Measurements from ENCODE around the gene EXTL2.
"Not testable (repeated sequence)": the region's sequence is repeated elsewhere in the genome, so short reads cannot be mapped to it uniquely, and the experiment has no call there.

The EXTL2 gene, protein sequence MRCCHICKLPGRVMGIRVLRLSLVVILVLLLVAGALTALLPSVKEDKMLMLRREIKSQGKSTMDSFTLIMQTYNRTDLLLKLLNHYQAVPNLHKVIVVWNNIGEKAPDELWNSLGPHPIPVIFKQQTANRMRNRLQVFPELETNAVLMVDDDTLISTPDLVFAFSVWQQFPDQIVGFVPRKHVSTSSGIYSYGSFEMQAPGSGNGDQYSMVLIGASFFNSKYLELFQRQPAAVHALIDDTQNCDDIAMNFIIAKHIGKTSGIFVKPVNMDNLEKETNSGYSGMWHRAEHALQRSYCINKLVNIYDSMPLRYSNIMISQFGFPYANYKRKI

DNA sequence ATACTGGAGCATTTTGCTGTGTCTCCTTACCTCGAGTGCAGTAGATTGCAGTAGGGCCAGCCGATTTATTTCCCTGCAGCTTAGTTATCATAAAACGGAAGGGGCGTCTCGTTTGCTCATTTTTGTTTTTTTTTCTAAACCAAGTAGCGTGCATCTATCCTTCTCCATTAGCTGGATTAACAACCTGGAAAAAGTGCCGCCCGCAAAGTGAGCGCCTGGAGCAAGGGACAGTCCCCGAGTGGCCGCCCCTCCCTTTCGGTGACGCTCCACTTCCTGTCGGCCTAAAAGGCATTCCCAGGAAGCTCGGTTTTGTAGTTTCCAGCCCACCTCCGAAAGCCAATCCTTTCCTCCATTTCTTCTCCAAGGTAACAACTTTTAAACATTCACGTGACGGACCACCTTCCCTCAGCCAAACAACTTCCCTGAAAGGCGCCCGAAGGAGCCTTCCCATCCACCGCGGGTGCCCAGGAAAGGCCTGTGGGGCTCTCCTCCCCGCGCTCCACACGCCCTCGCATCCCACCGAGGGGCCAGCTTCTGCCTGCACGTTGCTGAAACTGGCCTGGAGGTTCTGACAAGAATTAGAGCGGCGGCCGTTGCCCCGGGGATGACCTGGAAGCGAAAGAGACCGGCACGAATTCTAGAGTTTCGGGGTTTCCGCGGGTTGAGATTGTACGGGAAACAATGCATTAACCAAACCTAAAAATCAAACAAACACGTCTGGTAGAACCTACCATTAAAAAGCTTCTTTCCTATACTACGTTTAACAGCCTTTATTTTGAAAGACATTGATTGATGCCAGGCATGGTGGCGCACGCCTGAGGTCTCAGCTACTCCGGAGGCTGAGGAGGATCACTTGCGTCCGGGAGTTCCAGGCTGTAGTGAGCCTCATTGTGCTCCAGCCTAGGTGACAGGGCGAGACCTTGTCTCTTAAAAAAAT, at the start of gene EXTL2:
TSS of gene EXTL2 (minus strand) at position 240 of the 937 bp plus-strand sequence. CDS start 6,085 bp downstream, outside the sequence.
- Mint-ChIP-seq H3K4me1 (peaks cover 39% of the 10 kb centered on the region), H3K27me3 (no peaks in the 10 kb centered on the region), H3K4me3 (peak within 1 kb of the TSS; percentile 99), H3K9me3 (peaks cover 12 to 15% of the 10 kb centered on the region in 2 donors), H3K27ac (peak within 1 kb of the TSS; percentile 99 to 100)
- ATAC-seq (peak; percentile 33), DNase-seq (peak; percentile 71 to 72)

DNA sequence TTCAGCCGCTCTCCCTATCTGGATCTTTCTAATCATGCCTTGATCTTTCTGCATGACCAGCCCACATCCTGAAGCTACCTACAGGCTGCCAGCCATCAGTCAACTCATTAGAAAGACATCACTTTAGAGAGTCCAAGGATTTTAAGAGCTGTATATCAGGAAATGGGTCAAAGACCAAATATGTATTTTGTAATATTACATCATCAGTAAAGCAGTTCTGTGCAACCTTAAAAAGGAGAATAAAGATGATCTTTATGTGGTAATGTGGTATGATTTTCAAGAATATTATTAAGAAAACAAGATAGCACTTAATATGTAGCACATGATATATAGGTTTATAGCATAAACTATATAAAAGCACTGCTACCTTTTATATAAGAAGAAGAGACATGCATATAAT, 48.9 kb upstream of the EXTL2 start:
- ATAC-seq (no peak), DNase-seq (no peak)
- H3K4me3 Mint-ChIP-seq: no peak overlapping the region
- no peak overlapping the region for H3K27ac Mint-ChIP-seq
- H3K27me3 Mint-ChIP-seq: no peaks in the 10 kb centered on the region
- peaks cover 18 to 19% of the 10 kb centered on the region in 2 donors for H3K9me3 Mint-ChIP-seq
- H3K4me1 Mint-ChIP-seq: peaks cover 63% of the 10 kb centered on the region

DNA sequence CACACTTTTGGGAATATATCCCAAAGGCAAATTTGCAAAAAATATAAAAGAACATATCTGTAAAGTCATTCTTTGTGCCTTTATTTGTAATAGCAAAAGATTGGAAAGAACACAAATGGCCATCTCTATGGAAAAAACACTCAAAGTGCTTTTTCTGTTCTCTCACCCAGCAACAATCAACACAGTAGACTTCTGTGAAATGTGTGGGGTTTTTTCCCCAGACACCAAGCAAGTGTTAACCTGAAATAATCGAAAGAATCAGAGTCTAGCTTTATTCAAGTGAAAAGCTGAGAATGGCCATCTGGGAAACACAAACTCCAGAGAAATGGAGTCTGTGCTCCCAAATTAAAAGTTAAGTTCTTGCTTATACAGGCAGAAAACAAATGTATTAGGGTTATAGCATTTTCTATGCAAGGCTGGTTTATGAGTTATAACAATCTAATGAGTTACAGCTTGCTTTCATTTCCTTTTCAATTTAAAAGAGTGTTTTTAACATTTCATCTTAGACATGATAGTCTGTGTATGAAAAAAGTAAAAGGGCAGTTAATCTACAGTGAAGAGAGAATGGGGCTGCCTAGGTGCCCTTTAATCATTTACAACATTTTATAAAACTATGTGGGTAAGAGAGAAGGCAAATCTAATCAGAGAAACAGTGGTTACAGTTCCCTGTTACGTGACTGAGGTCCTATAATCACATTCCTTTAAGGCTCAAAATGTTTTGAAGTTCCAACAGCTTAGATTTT, 47.8 kb upstream of the EXTL2 start:
- ATAC-seq (no peak), DNase-seq (no peak)
- Mint-ChIP-seq H3K4me1 (peaks cover 57% of the 10 kb centered on the region), H3K4me3 (peak overlapping the region; percentile 60), H3K27me3 (no peaks in the 10 kb centered on the region), H3K27ac (peak overlapping the region in 1 of 2 donors; percentile 88), H3K9me3 (peaks cover 9 to 12% of the 10 kb centered on the region in 2 donors)

DNA sequence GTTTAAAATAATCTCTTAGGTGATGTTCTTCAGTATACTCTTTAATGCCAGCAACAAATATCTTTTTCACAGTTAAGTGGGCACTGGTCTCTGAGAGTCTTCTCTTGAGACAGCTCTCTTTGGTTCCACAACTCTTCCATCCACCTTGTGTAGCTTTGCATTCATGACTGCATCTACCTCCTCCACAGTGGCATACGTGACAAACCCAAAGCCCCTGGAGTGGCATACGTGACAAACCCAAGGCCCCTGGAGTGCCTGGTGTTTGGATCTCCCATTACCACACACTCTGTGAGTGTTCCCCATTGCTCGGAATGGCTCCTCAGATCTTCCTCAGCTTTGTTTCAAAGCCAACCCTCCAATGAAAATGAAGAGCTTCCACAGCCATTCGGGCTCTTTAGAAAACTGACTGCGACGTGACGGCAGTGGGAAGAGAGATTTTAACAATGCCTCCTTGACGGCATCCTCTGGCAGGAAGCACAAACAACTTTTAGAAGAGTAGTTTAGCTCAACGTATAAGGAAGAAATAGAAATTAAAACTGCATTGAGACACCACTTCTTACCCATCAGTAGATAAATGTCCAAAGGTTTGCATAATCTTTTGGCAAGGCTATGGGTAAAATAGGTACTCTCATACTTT, 47.1 kb upstream of the EXTL2 start:
- Mint-ChIP-seq H3K4me3 (peak overlapping the region; percentile 60), H3K9me3 (peaks cover 1 to 4% of the 10 kb centered on the region in 2 donors), H3K27ac (peak overlapping the region; percentile 86 to 98), H3K27me3 (no peaks in the 10 kb centered on the region), H3K4me1 (peaks cover 53% of the 10 kb centered on the region)
- ATAC-seq (peak; percentile 59), DNase-seq (peak in 1 of 2 donors; percentile 17)

DNA sequence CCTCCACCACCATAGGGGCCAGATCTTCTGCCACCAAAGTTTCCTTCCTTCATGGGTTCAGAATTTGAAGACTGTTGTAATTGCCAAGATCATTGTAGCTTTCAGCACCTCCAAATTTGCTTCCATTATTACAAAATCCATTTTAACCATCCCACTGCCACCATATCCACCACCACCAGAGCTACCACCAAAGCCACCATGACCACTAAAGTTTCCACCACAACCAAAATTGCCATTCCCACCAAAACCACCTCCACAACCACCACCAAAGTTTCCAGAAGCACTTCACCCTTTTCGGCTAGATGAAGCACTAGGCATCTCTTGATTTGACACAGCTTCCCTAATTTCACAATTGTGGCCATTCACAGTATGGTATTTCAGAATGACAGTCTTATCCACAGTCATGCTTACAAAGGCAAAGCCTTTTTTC, 46.5 kb upstream of the EXTL2 start:
- peak; percentile 59 to 83 for DNase-seq
- no peaks in the 10 kb centered on the region for H3K27me3 Mint-ChIP-seq
- peak overlapping the region; percentile 60 for H3K4me3 Mint-ChIP-seq
- ATAC-seq: peak; percentile 94
- peaks cover 55% of the 10 kb centered on the region for H3K4me1 Mint-ChIP-seq
- no peaks in the 10 kb centered on the region for H3K9me3 Mint-ChIP-seq
- peak overlapping the region; percentile 78 to 98 for H3K27ac Mint-ChIP-seq

DNA sequence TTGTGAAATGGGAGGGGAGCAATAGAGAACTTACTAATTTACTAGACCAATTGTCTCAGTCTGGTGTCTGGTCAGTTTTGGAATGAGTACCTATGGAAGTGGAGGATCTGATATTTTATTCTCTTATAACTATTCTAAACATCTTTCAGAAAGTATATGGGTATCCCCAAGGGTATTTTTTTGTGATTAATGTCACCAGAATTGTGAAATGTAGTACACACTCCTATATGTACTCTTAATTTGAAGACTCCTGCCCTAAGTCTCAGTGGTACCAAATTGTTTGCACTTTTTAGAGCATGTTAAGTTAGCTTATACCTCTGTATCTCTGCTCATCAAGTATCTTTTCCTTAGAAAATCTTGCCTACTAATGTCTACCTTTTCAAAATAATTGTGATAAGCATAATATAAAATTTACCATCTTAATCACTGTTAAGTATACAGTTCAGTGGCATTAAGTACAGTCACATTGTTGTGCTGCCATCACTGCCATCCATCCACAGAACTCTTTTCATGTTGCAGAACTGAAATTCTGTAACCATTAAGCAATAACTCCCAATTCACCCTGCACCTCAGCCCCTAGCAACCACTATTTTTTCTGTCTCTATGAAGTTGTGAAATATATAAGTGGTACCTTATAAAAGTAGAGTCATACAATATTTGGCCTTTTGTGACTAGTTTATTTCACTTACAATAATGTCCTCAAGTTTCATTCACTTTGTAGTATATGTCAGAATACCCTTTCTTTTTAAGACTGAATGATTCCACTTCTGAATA, 41.7 kb upstream of the EXTL2 start:
- Mint-ChIP-seq H3K27ac (peak overlapping the region in 1 of 2 donors; percentile 20), H3K9me3 (peaks cover 0 to 6% of the 10 kb centered on the region in 2 donors), H3K4me1 (peaks cover 40% of the 10 kb centered on the region), H3K27me3 (no peaks in the 10 kb centered on the region), H3K4me3 (no peak overlapping the region)
- ATAC-seq (peak; percentile 55), DNase-seq (no peak)

DNA sequence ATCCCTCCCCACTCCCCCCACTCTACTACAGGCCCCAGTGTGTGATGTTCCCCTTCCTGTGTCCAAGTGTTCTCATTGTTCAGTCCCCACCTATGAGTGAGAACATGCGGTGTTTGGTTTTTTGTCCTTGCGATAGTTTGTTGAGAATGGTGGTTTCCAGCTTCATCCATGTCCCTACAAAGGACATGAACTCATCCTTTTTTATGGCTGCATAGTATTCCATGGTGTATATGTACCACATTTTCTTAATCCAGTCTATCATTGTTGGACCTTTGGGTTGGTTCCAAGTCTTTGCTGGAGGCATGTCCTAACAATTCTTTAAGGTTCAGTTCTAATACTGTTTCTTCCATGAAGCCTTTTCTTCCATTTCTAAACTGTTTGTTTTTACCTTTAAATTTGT, 38.9 kb upstream of the EXTL2 start:
- not testable (repeated sequence) for H3K27ac Mint-ChIP-seq, H3K27me3 Mint-ChIP-seq, H3K4me3 Mint-ChIP-seq, H3K9me3 Mint-ChIP-seq, ATAC-seq, DNase-seq
- peaks cover 51% of the 10 kb centered on the region for H3K4me1 Mint-ChIP-seq

DNA sequence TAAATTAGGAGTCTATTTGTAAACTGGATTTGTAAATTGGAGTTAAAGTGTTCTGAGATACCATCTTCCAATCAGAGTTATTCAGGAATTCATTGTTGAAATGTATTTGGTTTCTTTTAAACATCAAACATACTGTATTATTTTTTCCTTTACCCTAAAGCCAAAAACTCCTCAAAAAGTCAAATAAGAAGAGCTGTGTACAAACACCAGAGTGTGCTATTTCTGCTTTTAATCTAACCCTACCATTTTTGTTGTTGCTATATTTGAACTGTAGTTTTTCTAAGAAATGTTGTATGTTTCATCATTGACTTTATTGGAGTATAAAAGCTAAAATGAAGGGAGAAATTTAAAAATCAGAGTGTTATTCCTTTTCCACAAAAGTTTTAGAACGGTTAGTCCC, 37.1 kb upstream of the EXTL2 start:
- DNase-seq: no peak
- H3K4me1 Mint-ChIP-seq: peaks cover 44% of the 10 kb centered on the region
- ATAC-seq: no peak
- H3K27ac Mint-ChIP-seq: no peak overlapping the region
- H3K27me3 Mint-ChIP-seq: no peaks in the 10 kb centered on the region
- no peak overlapping the region for H3K4me3 Mint-ChIP-seq
- H3K9me3 Mint-ChIP-seq: peaks cover 0 to 6% of the 10 kb centered on the region in 2 donors

DNA sequence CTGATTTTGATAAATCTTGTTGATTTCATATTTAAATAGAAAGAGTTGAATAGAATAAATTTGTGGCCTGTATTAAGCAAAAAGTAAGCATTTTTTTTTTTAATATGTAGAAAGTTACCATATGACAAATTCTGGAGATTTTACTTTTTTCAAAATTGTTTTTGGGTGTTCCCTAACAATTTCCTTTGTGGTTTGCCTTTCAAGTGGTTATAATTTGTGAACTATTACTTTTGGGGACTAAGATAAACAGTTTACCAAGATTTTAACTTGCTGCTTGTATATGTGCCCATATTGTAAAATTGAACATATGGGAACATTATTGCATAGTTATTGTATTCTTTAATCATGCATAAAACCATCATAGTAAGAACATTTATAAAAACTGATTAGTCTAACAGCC, 35.9 kb upstream of the EXTL2 start:
- ATAC-seq (no peak), DNase-seq (no peak)
- no peak overlapping the region for H3K4me3 Mint-ChIP-seq
- no peaks in the 10 kb centered on the region for H3K27me3 Mint-ChIP-seq
- peaks cover 1 to 8% of the 10 kb centered on the region in 2 donors for H3K9me3 Mint-ChIP-seq
- peaks cover 37% of the 10 kb centered on the region for H3K4me1 Mint-ChIP-seq
- H3K27ac Mint-ChIP-seq: no peak overlapping the region

DNA sequence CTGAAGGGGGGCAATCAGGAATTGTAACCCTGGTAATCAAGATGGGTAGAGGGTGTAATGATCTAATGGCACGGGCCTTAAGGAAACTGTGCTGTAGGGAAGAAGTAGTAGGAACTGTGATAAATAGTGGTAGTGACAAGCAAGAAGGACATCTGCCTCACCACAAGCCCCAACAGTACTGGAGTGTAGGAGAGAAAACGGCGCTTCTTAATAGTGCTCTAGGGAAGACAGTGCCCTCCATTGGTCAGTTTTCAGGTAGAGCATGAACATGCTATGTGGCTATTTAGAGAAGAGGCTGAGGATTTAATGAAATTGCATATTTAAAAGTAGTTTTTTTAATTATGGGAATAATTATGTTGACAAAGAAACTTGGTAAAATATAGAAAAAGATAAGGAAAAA, 33.5 kb upstream of the EXTL2 start:
- peaks cover 7 to 8% of the 10 kb centered on the region in 2 donors for H3K9me3 Mint-ChIP-seq
- H3K4me3 Mint-ChIP-seq: no peak overlapping the region
- peaks cover 42% of the 10 kb centered on the region for H3K4me1 Mint-ChIP-seq
- no peak overlapping the region for H3K27ac Mint-ChIP-seq
- DNase-seq (no peak), ATAC-seq (peak; percentile 34)
- H3K27me3 Mint-ChIP-seq: no peaks in the 10 kb centered on the region

DNA sequence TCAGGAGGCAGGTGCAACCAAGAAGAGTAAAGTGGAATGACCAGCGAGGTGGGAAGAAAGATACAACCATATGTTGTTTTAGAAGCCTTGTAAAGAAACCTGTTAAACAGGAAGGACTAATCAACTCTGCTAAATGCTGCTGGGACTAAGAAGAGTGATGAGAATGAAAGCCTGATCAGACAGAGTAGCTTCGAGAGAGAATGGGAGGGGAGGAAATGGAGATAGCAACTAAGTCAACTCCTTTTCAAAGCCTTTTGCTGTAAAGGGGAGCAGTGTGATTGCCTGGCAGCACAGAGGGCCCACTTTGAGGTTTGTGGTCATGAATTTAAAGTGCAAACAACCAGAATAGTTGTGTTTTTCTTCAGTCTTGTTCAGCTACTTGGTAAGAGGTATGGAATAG, 32.6 kb upstream of the EXTL2 start:
- DNase-seq (peak; percentile 41 to 54), ATAC-seq (peak; percentile 91)
- Mint-ChIP-seq H3K4me1 (peaks cover 42% of the 10 kb centered on the region), H3K4me3 (no peak overlapping the region), H3K27ac (no peak overlapping the region), H3K9me3 (peaks cover 7 to 8% of the 10 kb centered on the region in 2 donors), H3K27me3 (no peaks in the 10 kb centered on the region)

DNA sequence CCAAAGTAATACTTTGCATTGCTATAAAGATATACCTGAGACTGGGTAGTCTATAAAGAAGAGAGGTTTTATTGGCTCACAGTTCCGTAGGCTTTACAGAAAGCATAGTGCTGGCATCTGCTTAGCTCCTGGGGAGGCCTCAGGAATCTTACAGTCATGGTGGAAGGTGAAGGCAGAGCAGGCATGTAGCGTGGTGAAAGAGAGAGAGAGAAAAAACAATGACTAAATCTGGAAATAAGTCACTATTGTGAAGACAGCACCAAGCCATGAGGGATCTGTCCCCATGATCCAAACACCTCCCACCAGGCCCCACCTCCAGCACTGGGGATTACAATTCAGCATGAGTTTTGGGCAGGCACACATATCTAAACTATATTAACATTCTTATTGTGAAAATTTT, 31.6 kb upstream of the EXTL2 start:
- peak overlapping the region in 1 of 2 donors; percentile 21 for H3K27ac Mint-ChIP-seq
- no peak overlapping the region for H3K4me3 Mint-ChIP-seq
- ATAC-seq (no peak), DNase-seq (no peak)
- peaks cover 7 to 8% of the 10 kb centered on the region in 2 donors for H3K9me3 Mint-ChIP-seq
- H3K4me1 Mint-ChIP-seq: peaks cover 42% of the 10 kb centered on the region
- H3K27me3 Mint-ChIP-seq: no peaks in the 10 kb centered on the region

DNA sequence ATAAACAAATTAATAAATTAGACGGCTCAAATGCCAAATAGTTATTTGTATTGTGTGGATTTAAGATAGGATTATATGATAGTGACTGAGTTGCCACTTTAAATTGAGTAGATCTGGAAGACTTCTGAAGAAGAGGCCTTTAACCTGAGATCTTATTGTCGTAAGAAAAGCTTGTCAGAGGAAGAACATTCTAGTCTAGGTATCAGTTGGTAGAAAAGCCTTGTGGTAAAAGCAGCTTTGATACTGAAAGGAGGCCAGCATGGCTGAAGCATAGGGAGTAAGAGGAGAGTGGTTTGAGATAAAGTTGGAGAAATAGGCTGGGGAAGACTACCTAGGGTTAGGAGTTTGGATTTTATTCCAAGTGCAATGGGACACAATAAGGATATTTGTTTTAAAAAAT, 30.3 kb upstream of the EXTL2 start:
- Mint-ChIP-seq H3K27me3 (no peaks in the 10 kb centered on the region), H3K9me3 (peaks cover 7 to 8% of the 10 kb centered on the region in 2 donors), H3K4me3 (no peak overlapping the region), H3K27ac (no peak overlapping the region), H3K4me1 (peaks cover 35% of the 10 kb centered on the region)
- ATAC-seq: no peak
- DNase-seq: no peak

DNA sequence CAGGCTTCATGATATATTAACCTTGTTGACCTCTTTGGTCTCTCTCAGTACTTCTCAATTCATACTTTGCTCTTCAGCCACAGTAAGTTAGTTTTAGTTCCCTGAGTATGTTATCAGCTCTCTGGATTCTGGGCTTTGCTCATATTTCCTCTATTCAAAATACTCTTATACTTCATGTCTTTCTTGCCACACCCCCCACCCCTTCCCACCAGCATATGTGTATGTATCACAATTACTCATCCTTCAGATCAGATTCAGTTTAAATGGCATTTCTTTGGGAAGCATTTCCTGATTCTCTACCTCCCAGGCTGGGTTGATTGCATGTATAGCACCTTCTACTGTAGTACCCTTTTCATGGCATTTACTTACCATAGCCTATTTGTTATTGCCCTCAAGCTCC, 29.6 kb upstream of the EXTL2 start:
- no peak for ATAC-seq
- H3K4me1 Mint-ChIP-seq: peaks cover 31% of the 10 kb centered on the region
- no peak for DNase-seq
- no peaks in the 10 kb centered on the region for H3K27me3 Mint-ChIP-seq
- no peak overlapping the region for H3K27ac Mint-ChIP-seq
- H3K4me3 Mint-ChIP-seq: no peak overlapping the region
- peaks cover 7 to 8% of the 10 kb centered on the region in 2 donors for H3K9me3 Mint-ChIP-seq
